Pons (tissue), 1 donor: ENCODE measurements around the gene MYT1.

Source experiments
- DNase-seq: peaks from one replicate; pipeline ENCODE4 v3.0.0-alpha.2; 2016; ENCODE audit warnings: low spot score

Gene MYT1

GRCh38 chr20:64214113-64214512 lies 49.9 kb downstream of the MYT1 start:
- no peak for DNase-seq

DNA sequence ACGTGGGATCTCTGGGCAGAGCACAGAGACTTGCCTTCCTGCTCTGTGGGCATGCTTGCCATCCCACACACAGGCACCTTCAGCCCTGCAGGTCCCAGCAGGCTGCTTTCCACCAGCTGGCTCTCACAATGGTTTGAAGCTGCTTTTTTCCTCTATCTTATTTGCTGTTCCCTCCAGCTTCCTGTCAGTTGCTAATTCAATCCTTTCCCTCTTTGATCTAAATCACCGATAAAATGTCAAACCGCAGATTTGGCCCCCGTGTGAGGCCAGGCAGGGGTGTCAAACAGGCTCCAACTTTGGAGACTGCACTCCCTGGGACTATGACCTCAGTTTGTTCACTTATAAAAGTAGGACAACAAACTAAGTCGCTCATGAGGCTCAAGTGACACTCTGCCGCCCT lies 50.7 kb downstream of the MYT1 start:
- DNase-seq: no peak

- no peak for DNase-seq
These were observed 51.8 kb downstream of the MYT1 start for GRCh38 chr20:64216036-64216435.

- no peak for DNase-seq
These were observed 52.7 kb downstream of the MYT1 start for GRCh38 chr20:64216910-64217309.

GRCh38 chr20:64217539-64218221 lies 53.4 kb downstream of the MYT1 start:
- DNase-seq: no peak

DNA sequence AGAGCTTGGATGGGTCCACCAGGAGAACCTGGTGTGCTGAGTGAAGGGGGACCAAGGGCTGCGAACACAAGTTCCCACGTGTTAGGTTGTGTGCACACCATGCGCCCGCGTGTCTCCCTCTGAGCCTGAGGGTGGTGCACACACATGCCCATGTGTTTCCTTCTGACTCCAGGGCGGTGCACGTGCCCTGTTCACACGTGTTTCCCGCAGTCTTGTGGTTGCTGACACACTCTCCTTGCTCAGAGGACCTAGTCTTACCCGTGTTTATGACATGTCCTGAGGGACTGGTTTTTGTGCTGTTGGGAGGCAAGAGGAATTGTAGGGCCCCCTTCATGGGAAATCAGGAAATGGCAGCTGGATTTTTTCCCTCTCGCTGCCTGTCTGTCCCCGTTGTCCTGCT lies 55.0 kb downstream of the MYT1 start:
- DNase-seq: no peak

DNA sequence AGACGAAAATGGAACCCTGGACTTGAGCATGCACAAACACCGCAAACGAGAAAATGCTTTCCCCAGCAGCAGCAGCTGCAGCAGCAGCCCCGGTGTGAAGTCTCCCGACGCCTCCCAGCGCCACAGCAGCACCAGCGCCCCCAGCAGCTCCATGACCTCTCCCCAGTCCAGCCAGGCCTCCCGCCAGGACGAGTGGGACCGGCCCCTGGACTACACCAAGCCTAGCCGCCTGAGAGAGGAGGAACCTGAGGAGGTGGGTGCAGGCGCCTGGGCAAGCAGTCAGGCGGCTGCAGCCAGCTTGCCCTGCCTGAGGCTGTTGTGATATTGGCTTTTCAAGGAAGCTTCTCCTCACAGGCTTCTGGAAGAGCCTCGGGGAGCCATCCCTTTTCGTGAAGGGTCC lies 55.5 kb downstream of the MYT1 start:
- no peak for DNase-seq

DNA sequence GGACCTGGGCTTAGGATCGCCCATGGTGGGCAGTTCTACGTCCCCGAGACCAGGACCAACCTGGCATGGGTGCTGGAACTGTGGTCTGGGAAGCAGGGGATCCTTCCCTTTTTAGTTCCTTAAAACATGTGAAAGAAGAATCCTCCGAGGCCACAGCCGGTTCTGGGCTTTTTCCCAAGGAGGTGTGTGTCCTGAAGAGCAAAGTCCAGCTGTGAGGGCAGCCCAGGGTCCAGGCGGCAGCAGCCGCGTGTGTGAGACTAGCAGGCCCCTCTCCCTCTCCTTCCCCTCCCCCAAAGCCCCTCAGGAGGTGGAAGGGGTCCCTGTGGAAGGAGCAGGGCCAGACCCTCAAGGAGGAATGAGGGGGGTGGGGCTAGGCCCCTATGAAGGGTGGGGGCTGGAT lies 56.2 kb downstream of the MYT1 start:
- DNase-seq: no peak

GRCh38 chr20:64220891-64221527 lies 56.8 kb downstream of the MYT1 start:
- DNase-seq: no peak

DNA sequence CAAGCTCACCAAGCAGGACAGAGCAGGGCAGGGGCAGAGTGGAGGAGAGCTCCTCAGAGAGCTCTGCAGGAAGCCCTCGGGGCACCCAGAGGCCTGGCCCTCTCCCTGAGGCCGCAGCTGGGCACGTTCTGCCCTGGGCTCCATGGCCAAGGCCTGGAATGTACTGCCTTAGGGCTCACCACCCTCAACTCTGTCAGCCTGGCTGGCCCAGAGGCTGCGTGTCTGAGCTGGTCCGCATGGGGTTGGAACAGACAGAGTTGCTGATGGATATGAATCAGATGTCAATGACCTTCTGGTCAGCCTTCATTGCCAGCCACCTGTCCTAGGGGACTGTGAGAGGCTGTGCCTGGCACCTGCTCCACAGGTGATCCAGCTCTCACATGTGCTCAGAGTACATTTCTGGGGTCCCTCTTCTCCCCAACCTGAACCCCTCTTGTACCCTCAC lies 58.1 kb downstream of the MYT1 start:
- DNase-seq: no peak

- no peak for DNase-seq
These were observed 58.7 kb downstream of the MYT1 start for GRCh38 chr20:64222851-64223525.

DNA sequence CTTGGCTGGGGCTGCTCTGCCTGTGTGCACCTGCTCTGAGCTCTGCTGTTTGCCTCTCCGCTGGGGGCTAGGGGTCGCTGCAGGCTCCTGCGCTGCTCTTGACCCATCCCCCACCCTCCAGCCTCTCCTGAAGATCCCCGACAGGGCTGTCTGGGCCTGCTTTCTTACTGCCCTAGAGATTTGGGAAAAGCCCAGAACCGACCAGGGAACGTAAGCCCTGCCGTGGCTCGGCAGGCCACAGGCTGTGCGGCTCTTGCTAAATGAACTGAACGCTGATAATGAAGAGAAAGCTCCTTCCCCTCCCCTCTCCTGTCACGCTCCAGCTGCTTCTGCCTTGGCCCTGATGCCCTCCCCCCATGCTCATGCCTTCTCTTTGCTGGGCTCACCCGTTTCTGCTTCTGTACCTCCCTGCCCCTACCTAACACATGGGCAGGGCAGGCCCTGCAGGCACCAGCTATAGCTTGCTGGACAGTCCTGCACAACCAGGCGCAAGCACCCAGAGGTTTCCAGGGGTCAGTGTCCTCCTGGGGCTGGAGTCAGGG lies 59.3 kb downstream of the MYT1 start:
- no peak for DNase-seq

- DNase-seq: peak; percentile 9
These were observed 60.3 kb downstream of the MYT1 start for GRCh38 chr20:64224351-64225170.

GRCh38 chr20:64225171-64225595 lies 60.9 kb downstream of the MYT1 start:
- DNase-seq: no peak

DNA sequence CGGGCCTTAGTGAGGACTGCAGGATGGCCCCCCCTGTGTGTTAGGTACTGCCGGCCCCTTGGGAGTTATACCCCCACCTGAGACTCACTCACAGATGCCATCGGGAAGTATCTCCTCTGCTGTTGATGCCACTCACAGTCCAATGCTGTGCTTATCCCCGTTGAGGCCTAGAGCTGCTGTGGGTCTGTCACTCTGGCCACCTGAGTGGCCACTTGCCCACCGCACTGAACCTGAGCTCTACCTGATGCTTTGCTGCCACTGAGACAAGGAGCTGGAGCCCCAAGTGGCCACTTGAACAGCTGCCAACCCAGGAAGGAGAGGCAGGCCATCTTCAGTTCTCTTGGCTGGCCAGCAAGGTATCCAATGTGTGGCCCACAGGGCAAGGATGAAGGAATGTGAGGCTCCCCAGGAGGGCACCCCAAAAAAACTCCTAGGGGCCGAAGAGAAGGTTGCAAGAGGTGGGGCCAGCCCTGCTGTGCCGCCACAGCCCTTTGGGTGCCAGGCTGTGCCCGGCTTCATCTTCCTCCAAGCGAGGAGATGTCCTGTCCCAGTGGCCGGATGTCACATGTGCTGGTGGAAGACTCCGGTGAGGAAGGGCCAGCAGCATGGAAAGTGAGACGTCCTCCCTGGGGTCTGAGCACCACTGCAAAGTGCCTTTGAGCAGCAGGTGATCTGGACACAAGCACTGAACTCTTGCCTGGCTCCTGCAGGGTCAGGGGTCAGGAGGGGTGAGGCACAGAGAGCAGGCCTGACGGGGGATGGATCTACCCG lies 61.8 kb downstream of the MYT1 start:
- no peak for DNase-seq

- no peak for DNase-seq
These were observed 62.7 kb downstream of the MYT1 start for GRCh38 chr20:64226686-64227580.

- DNase-seq: no peak
These were observed 63.9 kb downstream of the MYT1 start for GRCh38 chr20:64228086-64228653.

DNA sequence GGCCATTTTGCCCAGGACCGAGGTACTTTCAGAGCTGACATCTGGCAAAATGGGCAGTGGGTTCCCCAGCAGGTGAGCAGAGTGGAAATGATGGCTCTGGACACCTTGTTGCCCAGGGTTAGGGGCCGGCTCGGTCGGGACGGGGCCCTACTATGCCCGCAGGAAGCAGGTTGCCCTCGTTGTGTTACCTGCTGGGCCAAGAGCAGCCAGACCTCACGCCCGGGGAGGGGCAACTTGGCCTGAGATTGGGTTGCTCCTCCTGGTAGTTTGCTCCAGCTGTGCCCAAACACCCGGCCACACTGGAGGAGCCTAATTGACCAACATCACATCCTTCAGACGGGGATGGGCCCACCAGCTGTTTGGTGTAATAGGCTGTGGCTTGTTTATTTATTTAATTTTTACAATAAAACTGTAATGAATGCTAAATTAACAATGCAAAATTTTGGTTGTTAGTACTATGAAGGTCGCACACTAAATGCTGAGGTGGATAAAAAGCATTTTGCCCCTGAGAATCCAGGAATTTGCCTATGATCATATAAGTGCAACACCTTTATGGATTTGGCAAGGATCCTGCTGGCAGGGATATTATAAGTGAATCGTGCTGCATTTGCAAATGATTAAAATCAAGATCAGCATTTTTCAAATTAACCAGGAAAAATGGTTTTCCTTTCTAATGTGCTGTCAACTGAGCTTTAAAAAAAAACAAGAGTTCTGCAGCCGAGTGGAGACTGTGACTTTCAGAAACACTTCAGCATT lies 64.7 kb downstream of the MYT1 start:
- DNase-seq: no peak

- DNase-seq: no peak
These were observed 65.3 kb downstream of the MYT1 start for GRCh38 chr20:64229507-64230061.
